ENCODE measurements around the gene ANKZF1.
"Not testable (repeated sequence)": the region's sequence is repeated elsewhere in the genome, so short reads cannot be mapped to it uniquely, and the experiment has no call there.

The ANKZF1 gene, protein sequence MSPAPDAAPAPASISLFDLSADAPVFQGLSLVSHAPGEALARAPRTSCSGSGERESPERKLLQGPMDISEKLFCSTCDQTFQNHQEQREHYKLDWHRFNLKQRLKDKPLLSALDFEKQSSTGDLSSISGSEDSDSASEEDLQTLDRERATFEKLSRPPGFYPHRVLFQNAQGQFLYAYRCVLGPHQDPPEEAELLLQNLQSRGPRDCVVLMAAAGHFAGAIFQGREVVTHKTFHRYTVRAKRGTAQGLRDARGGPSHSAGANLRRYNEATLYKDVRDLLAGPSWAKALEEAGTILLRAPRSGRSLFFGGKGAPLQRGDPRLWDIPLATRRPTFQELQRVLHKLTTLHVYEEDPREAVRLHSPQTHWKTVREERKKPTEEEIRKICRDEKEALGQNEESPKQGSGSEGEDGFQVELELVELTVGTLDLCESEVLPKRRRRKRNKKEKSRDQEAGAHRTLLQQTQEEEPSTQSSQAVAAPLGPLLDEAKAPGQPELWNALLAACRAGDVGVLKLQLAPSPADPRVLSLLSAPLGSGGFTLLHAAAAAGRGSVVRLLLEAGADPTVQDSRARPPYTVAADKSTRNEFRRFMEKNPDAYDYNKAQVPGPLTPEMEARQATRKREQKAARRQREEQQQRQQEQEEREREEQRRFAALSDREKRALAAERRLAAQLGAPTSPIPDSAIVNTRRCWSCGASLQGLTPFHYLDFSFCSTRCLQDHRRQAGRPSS

DNA sequence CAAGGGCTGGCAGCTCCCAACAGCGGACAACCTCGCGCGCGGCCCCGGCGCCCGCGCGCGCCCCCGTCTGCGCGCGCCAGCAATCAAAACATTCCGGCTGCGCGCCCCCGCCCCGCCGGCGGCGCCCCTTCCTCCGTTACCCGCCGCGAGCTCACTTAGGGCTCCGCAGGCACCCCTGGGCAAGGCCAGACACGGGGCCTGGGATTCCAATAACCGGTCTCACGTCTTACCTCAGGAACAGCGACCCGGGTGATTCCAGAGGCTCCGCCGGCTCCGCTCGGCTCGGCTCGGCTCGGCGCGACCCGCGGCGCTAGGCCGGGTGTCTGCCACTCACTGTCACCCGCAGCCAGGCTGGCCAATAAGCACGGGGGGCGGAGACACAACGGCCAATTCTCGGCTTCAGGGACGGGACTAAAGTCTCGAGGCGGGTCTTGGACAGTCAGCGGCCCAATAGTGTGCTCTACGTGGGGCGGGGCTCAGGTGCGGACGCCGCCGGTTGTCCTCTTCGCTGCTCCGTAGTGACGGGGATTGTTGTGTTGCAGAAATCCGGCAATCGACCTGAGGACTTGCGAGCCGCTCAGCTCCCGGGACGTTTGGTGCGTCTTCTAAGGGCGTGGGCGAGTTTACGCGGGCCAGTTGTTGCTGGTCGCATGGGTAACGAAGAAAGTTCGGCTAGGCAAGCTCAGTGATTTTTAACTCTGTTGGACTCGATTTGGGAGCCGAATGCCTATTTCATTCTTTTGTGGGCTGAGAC lies at the start of gene ANKZF1, which contains the start of gene ATG9A:
TSS of gene ANKZF1 (plus strand) at position 502 of the 754 bp plus-strand sequence. CDS start 452 bp downstream, outside the sequence.
TSS of gene ATG9A (minus strand) at position 332 of the 754 bp plus-strand sequence. CDS start 1,612 bp downstream, outside the sequence.
- DNase-seq (ENCODE audit: low read depth) = peak; percentile 96

DNA sequence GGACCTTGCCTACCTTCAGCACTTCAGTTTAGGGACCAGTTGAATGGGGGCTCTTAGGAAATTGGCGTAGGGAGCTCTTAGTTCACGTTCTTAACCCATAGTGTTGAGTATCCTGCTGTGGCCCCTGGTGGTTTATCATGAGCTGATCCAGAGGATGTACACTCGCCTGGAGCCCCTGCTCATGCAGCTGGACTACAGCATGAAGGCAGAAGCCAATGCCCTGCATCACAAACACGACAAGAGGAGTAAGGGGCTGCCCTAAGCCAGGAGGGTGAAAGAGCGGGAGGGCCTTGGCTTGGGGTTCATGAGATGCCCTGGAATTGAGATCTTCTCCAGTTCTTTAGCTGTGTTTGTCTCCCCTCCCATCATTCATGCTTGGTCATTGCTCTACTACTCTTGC lies 48.6 kb upstream of the ANKZF1 start:
- no peak for DNase-seq (ENCODE audit: low read depth)

DNA sequence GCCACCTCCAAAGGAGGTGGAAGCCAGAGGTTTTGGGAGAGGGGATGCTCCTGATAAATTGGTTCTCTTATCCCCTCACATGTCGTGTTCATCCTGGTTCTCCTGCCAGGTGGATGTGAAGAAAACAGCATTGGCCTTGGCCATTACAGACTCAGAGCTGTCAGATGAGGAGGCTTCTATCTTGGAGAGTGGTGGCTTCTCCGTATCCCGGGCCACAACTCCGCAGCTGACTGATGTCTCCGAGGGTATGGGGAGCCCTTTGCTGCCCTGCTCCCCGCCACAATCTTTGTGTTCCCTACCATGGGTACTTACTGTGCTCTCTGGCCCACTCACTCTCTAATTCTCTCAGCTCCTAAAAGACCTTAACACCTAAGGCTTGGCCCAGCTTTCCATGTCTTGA lies 48.1 kb upstream of the ANKZF1 start:
- no peak for DNase-seq (ENCODE audit: low read depth)

DNA sequence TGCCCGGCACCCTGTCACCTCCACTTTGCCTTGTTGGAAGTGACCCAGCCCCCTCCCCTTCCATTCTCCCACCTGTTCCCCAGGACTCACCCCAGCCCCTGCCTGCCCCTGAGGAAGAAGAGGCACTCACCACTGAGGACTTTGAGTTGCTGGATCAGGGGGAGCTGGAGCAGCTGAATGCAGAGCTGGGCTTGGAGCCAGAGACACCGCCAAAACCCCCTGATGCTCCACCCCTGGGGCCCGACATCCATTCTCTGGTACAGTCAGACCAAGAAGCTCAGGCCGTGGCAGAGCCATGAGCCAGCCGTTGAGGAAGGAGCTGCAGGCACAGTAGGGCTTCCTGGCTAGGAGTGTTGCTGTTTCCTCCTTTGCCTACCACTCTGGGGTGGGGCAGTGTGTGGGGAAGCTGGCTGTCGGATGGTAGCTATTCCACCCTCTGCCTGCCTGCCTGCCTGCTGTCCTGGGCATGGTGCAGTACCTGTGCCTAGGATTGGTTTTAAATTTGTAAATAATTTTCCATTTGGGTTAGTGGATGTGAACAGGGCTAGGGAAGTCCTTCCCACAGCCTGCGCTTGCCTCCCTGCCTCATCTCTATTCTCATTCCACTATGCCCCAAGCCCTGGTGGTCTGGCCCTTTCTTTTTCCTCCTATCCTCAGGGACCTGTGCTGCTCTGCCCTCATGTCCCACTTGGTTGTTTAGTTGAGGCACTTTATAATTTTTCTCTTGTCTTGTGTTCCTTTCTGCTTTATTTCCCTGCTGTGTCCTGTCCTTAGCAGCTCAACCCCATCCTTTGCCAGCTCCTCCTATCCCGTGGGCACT lies 47.1 kb upstream of the ANKZF1 start:
- no peak for DNase-seq (ENCODE audit: low read depth)

DNA sequence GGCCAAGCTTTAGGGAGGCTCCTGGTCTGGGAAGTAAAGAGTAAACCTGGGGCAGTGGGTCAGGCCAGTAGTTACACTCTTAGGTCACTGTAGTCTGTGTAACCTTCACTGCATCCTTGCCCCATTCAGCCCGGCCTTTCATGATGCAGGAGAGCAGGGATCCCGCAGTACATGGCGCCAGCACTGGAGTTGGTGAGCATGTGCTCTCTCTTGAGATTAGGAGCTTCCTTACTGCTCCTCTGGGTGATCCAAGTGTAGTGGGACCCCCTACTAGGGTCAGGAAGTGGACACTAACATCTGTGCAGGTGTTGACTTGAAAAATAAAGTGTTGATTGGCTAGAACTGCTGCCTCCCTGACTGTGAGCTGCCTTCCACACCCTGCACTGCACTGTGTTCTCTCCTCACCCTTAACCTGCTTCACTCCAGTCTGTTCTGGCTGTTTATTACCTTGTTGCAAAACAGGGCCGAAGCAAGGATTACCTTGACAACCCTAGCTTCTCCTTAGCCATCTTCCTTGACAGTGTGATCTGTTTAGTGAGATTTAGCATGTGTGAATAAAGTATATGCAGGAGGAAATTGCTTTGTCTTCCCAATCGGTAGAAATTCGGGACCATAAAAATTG lies 46.3 kb upstream of the ANKZF1 start:
- no peak for DNase-seq (ENCODE audit: low read depth)

DNA sequence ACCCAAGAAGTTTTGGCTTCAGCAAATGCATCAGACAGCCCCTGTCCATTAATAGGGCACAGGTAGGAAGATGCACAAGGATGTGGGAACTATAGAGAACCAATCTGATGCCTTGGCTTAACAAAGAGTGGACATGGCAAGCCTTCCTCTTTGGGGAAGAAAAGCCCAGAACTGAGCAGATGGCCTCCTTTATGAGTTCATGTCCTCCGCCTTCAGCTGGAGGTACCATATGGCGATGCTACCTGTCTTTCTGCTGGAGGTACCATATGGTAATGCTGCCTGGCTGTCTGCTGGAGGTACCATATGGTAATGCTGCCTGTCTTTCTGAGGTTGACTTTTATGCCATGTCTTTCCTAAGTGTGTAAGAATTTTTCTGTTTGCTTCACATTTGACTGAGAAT lies 45.5 kb upstream of the ANKZF1 start:
- DNase-seq (ENCODE audit: low read depth) = no peak

DNA sequence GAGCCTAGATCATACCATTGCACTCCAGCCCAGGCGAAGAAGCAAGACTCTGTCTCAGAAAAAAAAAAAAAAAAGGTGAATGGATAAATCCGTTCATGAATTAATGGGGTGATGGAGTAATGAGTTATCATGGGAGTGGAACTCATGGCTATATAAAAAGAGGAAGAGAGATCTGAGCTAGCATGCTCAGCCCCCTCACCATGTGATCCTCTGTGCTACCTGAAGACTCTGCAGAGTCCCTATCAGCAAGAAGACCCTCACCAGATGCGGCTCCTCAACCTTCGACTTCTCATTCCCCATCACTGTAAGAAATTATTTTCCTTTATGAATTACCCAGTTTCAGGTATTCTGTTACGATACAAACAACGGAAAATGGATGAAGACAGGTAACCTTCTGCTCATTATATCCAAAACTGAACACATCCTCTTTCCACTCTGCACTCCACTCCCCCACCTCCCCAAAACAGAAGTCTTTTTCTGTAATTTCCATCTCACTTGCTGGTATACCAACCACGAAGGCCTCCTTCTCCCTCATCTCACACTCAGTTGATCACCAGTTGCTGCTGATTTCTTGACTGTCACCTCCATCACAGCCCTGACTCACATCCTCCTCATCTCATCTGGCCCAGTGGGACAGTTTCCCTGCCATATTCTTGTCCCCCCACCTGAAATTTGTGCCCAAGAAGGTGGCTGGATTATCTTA lies 42.7 kb upstream of the ANKZF1 start:
- DNase-seq (ENCODE audit: low read depth) = no peak

DNA sequence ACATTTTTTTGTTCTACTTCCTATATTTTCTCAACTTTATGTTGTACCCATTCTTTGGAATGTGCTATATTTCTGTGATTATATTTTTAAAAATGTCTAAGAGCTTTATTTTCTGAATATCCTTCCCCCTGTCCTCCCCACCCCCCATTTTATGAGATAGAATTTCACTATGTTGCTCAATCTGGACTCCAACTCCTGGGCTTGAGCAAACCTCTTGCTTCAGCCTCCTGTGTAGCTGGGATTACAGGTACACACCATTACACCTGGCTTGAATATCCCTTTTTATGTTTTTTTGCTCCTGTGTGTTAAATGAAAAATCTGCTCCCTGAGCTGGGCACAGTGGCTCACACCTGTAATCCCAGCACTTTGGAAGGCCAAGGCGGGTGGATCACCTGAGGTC lies 32.2 kb upstream of the ANKZF1 start:
- DNase-seq (ENCODE audit: low read depth) = no peak

DNA sequence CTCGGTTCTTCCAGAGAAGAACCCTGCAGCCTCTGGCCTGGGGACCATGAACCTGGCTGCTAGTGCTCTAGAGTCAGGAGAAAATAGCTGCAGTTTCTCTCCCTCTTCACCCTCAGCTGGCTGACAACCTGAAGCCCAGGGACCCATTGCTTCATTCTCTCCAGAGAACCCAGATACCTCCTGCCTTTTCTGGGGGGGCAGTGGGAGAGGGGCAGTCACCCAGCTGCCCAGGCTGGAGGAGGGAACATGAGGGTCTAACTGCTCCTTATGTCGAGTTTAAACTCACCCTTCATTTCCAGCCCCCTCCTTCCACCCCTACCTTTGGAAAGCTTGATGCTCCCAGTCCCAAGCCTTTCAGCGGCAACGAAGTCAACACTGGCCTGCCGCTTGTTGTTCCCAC lies 30.6 kb upstream of the ANKZF1 start:
- no peak for DNase-seq (ENCODE audit: low read depth)

DNA sequence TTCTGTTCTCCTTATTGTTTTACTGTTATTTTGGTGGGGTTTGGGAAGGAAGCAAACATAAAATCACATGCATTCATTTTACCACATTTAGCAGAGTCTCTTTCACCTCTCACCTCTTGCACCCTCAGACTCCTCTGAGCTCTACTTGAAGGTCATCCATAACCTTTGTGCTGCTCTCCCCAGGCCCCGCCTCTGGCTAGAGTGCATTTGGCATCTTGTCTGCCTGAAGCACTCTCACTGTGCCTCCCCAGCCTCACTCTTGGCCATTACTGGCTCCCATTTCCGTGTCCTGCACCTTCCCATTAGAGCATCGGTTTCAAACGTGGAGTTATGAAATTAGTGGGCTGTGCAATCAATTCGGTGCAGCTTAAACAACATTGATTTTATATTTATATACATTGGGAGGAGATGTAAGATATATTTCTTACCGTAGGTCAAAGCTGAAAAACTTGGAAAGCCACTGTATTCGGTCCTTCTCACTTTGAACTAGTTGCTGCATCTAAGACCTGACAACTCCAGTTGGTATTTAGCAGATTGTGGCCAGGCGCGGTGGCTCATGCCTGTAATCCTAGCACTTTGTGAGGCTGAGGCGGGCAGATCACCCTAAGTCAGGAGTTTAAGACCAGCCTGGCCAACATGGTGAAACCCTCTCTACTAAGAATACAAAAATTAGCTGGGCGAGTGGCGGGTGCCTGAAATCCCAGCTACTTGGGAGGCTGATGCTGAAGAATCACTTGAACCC lies 30.0 kb upstream of the ANKZF1 start:
- no peak for DNase-seq (ENCODE audit: low read depth)

DNA sequence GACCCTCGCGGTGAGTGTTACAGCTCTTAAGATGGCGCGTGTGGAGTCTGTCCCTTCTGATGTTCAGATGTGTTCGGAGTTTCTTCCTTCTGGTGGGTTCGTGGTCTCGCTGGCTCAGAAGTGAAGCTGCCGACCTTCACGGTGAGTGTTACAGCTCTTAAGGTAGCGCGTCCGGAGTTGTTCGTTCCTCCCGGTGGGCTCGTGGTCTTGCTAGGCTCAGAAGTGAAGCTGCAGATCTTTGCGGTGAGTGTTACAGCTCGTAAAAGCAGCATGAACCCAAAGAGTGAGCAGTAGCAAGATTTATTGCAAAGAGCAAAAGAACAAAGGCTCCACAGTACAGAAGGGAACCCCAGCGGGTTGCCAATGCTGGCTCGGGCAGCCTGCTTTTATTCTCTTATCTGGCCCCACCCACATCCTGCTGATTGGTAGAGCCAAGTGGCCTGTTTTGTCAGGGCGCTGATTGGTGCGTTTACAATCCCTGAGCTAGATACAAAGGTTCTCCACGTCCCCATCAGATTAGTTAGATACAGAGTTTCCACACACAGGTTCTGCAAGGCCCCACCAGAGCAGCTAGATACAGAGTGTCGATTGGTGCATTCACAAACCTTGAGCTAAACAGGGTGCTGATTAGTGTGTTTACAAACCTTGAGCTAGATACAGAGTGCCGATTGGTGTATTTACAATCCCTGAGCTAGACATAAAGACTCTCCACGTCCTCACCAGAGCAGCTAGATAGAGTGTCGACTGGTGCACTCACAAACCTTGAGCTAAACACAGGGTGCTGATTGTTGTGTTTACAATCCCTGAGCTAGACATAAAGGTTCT lies 28.9 kb upstream of the ANKZF1 start:
- DNase-seq (ENCODE audit: low read depth) = not testable (repeated sequence)

DNA sequence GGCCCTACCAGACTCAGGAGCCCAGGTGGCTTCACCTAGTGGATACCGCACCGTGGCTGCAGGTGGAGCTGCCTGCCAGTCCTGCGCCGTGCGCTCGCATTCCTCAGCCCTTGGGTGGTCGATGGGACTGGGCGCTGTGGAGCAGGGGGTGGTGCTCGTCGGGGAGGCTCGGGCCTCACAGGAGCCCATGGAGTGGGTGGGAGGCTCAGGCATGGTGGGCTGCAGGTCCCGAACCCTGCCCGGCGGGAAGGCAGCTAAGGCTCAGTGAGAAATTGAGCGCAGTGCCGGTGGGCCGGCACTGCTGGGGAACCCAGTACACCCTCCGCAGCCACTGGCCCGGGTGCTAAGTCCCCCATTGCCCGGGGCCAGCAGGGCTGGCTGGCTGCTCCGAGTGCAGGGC lies 28.3 kb upstream of the ANKZF1 start:
- DNase-seq (ENCODE audit: low read depth) = not testable (repeated sequence)

DNA sequence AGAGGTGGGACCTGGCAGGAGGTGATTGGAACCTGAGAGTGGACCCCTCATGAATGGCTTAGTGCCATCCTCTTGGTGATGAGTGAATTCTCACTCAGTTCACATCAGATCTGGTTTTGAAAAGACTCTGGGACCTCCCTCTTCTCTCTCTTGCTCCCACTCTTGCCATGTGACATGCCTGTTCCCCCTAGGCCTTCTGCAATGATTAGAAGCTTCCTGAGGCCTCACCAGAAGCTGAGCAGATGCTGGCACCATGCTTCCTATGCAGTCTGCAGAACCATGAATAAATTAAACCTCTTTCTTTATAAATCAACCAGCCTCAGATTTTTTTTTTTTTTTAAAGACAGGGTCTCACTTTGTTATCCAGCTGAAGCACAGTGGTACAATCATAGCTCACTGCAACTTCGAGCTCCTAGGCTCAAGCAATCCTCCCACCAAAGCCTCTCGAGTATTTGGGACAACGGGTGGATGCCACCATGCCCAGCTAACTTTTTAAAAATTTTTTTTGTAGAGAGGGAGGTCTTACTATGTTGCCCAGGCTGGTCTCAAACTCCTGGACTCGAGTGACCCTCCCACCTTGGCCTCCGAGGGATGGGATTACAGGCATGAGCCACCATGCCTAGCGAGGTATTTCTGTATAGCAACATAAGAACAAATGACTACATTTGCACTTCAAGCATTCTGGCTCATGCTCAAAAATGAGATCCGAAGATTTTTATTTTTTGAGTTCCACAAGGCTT lies 25.0 kb upstream of the ANKZF1 start:
- no peak for DNase-seq (ENCODE audit: low read depth)

DNA sequence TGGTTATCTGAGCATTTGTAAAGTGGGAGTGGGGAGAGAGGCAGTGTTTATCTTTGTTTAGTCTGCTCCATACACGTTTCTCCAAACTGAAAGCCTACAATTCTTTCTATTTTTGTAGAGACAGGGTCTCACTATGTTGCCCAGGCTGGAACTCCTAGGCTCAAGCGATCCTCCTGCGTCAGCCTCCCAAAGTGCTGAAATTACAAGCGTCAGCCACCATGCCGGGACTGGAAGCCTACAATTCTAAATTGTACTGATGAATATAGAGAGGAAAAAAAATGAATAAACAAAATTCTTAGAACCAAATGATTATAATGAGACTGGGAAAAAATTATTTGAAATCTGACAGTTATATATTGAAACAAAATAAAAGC lies 24.5 kb upstream of the ANKZF1 start:
- no peak for DNase-seq (ENCODE audit: low read depth)

DNA sequence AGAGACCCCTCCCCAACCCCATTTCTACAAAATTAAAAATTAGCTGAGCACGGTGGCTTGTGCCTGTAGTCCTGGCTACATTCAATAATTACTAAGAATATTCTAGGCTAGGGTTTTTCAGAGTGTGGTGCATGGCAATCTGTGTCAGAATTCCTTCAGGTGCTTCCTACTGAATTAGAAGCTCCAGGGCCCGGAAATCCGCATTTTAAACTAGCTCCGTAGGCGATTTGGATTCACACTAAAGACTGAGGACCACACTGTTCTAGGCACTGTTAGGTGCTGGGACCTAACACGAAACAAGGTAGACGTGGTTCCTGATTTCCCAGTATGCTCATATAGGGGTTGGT lies 23.7 kb upstream of the ANKZF1 start:
- DNase-seq (ENCODE audit: low read depth) = no peak

DNA sequence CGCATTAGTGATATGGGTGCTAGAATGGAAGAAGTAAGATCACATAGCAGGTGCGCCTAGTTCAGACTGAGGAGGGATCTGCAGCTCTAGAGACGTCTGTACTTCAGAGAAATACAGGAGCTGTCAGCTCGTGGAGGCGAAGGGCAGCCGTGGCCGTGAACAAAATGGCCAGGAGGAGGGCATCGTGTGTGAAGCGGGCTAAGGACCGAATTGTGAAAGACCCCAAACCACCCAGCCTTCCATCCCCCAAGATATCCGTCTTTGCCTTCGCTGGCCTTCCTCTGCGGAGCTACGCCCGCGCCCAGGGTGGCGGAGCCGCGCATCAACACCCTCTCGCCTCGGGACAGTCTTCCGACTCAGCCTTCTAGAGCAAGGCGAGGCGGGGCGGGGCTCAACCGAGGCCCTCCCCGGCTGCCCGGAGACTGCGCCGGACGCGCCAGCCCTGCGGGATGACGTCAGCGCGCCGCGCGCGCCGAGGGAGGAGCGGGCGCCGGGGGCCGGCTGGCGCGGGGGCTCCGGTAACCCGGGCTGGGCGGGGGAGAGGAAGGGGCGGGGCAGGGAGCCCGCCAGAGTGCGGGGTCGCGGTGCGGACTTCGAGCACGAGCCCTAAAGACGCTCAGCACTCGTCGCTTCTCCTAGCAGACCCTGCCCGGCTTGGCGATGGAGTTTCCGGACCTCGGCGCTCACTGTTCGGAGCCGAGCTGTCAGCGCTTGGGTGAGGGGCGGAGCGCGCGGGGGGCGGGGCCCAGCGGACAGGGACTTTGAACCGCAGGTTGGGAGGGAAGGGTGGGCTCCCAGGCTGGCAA lies 23.1 kb upstream of the ANKZF1 start, which contains the start of gene ZFAND2B:
TSS of gene ZFAND2B (plus strand) at position 455 of the 806 bp plus-strand sequence. CDS start at position 661, 206 bp downstream.
- peak; percentile 92 for DNase-seq (ENCODE audit: low read depth)

DNA sequence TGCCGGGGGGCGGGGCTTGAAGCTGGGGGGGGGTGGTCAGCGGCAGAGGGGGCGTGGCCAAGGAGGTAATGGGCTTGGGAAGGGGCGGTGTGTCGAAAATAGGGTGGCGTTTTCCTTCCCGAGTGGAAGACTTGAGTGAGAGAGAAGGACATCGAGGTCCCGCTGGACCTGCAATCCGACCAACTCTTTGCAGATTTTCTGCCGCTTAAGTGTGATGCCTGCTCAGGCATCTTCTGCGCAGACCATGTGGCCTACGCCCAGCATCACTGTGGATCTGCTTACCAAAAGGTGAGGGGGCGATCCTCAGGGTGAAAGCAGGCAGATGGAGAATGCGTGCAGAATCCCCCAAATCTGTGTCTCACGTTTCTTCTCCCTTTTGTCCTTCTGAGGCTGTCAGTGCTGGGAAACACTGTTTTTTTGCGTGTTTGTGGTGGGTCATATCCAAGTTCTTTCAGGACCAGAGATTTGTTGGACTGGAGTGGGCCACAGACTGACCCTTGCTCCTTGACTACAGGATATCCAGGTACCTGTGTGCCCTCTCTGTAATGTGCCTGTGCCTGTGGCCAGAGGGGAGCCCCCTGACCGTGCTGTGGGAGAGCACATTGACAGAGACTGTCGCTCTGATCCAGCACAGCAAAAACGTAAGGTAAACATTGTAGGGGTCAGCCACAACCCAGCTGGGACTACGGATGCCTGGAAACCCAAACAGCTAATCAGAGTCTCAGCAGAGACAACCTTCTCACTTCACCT lies 22.3 kb upstream of the ANKZF1 start:
- DNase-seq (ENCODE audit: low read depth) = no peak

Data from activated gamma-delta T cell treated with anti-CD3 and anti-CD28 coated beads, Interleukin-2, amount 50 U/mL, for 16 hours (primary cell).